CD4-positive, alpha-beta T cell treated with Interleukin-15 for 4 hours (primary cell): ENCODE data around the gene PSMC6.

ENCODE experiments used
- DNase-seq: peaks from one replicate; pipeline ENCODE4 v3.0.0-alpha.2; 2020; ENCODE audit warnings: low spot score

Gene PSMC6

GRCh38 chr14:52706724-52707706, at the start of gene PSMC6:
Gene PSMC6 (plus strand): TSS chr14:52707200. CDS start chr14:52707220, 20 bp downstream.
- peak; percentile 93 for DNase-seq

- no peak for DNase-seq
Observed at GRCh38 chr14:52660325-52660724, 46.7 kb upstream of the PSMC6 start.

GRCh38 chr14:52660832-52661231, 46.2 kb upstream of the PSMC6 start:
- DNase-seq: no peak

- no peak for DNase-seq
Observed at GRCh38 chr14:52661314-52661713, 45.7 kb upstream of the PSMC6 start.

- no peak for DNase-seq
Observed at GRCh38 chr14:52663850-52664249, 43.1 kb upstream of the PSMC6 start.

GRCh38 chr14:52678591-52678990, 28.4 kb upstream of the PSMC6 start:
- peak; percentile 17 for DNase-seq

GRCh38 chr14:52683985-52684520, 22.9 kb upstream of the PSMC6 start:
- no peak for DNase-seq

- no peak for DNase-seq
Observed at GRCh38 chr14:52686176-52686575, 20.8 kb upstream of the PSMC6 start.

- DNase-seq: no peak
Observed at GRCh38 chr14:52690983-52691760, 15.8 kb upstream of the PSMC6 start.

GRCh38 chr14:52692248-52692962, 14.6 kb upstream of the PSMC6 start:
- DNase-seq: peak; percentile 25

GRCh38 chr14:52693036-52693435, 14.0 kb upstream of the PSMC6 start:
- no peak for DNase-seq

- DNase-seq: no peak
Observed at GRCh38 chr14:52693532-52693931, 13.5 kb upstream of the PSMC6 start.

- peak; percentile 75 for DNase-seq
Observed at GRCh38 chr14:52694761-52695480, 12.1 kb upstream of the PSMC6 start.

GRCh38 chr14:52695481-52696091, 11.4 kb upstream of the PSMC6 start, which contains the start of gene ERO1A:
Gene ERO1A (minus strand): TSS chr14:52695558. CDS start chr14:52695481, 77 bp downstream.
- peak; percentile 51 for DNase-seq

GRCh38 chr14:52700701-52701172, 6.3 kb upstream of the PSMC6 start:
- no peak for DNase-seq

GRCh38 chr14:52701223-52701622, 5.8 kb upstream of the PSMC6 start:
- no peak for DNase-seq

GRCh38 chr14:52703225-52703624, 3.8 kb upstream of the PSMC6 start:
- no peak for DNase-seq

GRCh38 chr14:52703664-52704063, 3.3 kb upstream of the PSMC6 start:
- DNase-seq: no peak

- peak; percentile 69 for DNase-seq
Observed at GRCh38 chr14:52706286-52706685, 714 bp upstream of the PSMC6 start.

- DNase-seq: no peak
Observed at GRCh38 chr14:52711666-52712065, 4.7 kb downstream of the PSMC6 start.

- no peak for DNase-seq
Observed at GRCh38 chr14:52716155-52716554, 9.2 kb downstream of the PSMC6 start.
